ENCODE data around the gene TARP.
"Not testable (repeated sequence)": the region's sequence is repeated elsewhere in the genome, so short reads cannot be mapped to it uniquely, and the experiment has no call there.

TARP gene

DNA sequence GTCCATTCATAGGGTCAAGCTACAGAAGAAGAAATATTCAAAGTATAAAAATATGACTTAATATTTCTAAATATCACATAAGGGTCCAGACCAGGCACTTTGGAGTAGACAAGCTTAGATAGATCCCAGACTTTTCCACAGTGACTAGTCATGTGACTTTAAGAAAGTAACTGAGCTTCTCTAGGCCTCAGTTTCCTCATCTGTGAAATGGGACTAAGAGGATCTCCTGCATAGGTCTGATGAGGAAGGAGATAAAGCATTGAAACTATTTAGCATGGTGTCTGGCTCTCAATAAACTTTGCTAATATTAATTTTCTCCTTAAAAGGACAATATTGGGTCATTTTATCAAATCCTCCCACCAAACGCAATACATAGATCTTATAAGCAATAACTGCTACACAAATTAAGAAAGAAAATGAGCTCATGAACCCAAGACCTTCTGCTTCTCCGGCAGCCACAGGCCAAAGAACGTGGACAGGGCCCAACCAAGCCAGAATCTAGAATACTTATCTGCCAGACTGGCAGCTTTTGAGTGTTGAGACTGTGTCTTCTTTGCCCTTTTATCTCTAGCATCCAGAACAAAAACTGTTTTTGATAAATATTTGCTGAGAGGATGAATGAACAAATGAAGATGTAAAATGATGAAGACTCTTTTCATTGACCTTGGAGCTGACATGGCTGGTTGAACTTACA lies 1.6 kb upstream of the TARP start:
- WGBS = 42% methylated on average over 3 of the region's 3 CpGs
- H3K9me3 ChIP-seq (ENCODE audit: control insufficient read depth in 2 of 2, insufficient read depth in 1 of 2, low read length in 1 of 2) = no peaks in the 10 kb centered on the region
- peak overlapping the region in 1 of 2 donors; percentile 35 for H3K4me3 ChIP-seq (ENCODE audit: low read length in 2 of 2)
- DNase-seq (ENCODE audit: low read depth in 6 of 9, low spot score in 9 of 9) = peak in 1 of 9 donors; percentile 49
- H3K4me1 ChIP-seq (ENCODE audit: control insufficient read depth in 2 of 2, insufficient read depth in 2 of 2, low read length in 2 of 2) = peaks cover 0 to 5% of the 10 kb centered on the region in 2 donors
- peak overlapping the region in 1 of 2 donors; percentile 12 for H3K27ac ChIP-seq (ENCODE audit: low read depth in 1 of 2, low read length in 1 of 2)
- H3K27me3 ChIP-seq (ENCODE audit: control insufficient read depth in 2 of 2, insufficient read depth in 1 of 2, low read length in 1 of 2) = no peaks in the 10 kb centered on the region
- no peaks in the 10 kb centered on the region for H3K36me3 ChIP-seq (ENCODE audit: control insufficient read depth in 2 of 2, insufficient read depth in 2 of 2, low read length in 1 of 2)

DNA sequence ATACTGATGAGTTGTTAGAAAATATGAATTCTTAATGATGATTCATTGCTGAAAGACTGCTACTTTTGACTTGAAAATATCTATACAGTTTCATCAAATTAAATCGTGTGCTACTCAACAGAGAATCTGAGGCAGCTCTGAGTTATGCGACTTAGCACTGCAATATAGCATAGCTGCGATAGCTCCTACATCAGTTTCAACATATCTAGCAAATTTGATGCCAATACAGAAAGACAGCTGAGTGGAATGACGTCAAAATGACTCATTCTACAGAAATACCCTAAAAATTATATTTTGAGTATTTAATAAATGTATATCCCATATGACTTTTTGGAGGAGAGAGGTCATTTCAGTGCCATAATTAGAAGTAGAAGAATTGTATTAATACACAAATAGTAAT lies 1.1 kb upstream of the TARP start:
- H3K4me1 ChIP-seq (ENCODE audit: control insufficient read depth in 2 of 2, insufficient read depth in 2 of 2, low read length in 2 of 2) = peaks cover 0 to 5% of the 10 kb centered on the region in 2 donors
- peak in 2 of 9 donors; percentile 22 to 53 for DNase-seq (ENCODE audit: low read depth in 6 of 9, low spot score in 9 of 9)
- H3K4me3 ChIP-seq (ENCODE audit: low read length in 2 of 2) = peak overlapping the region in 1 of 2 donors; percentile 35
- no peaks in the 10 kb centered on the region for H3K27me3 ChIP-seq (ENCODE audit: control insufficient read depth in 2 of 2, insufficient read depth in 1 of 2, low read length in 1 of 2)
- peak overlapping the region in 1 of 2 donors; percentile 57 for H3K27ac ChIP-seq (ENCODE audit: low read depth in 1 of 2, low read length in 1 of 2)
- no peaks in the 10 kb centered on the region for H3K36me3 ChIP-seq (ENCODE audit: control insufficient read depth in 2 of 2, insufficient read depth in 2 of 2, low read length in 1 of 2)
- 18% methylated on average over 4 of the region's 4 CpGs for WGBS
- H3K9me3 ChIP-seq (ENCODE audit: control insufficient read depth in 2 of 2, insufficient read depth in 1 of 2, low read length in 1 of 2) = no peaks in the 10 kb centered on the region

DNA sequence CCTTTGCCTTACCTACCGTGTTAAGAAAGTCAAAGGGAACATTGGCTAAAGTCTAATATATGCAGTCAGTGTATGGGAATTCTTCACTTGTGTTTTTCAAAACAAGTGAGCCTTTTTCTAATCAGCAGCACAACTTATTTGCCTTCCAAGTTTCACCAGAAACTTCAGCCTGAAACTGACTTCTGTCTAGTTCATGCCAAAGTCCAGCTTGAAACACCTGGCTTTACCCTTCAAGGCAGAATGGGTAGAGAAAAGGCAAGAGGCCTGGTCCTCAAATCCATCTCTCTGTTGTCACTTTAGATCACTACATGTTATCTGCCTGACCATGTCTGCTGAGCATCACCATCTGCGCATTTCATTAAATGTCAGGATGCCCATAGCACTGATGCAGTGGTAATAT lies 3.0 kb downstream of the TARP start:
- H3K36me3 ChIP-seq (ENCODE audit: control insufficient read depth in 2 of 2, insufficient read depth in 2 of 2, low read length in 1 of 2); H3K27me3 ChIP-seq (ENCODE audit: control insufficient read depth in 2 of 2, insufficient read depth in 1 of 2, low read length in 1 of 2); H3K27ac ChIP-seq (ENCODE audit: low read depth in 1 of 2, low read length in 1 of 2); H3K9me3 ChIP-seq (ENCODE audit: control insufficient read depth in 2 of 2, insufficient read depth in 1 of 2, low read length in 1 of 2); H3K4me1 ChIP-seq (ENCODE audit: control insufficient read depth in 2 of 2, insufficient read depth in 2 of 2, low read length in 2 of 2); H3K4me3 ChIP-seq (ENCODE audit: low read length in 2 of 2); DNase-seq (ENCODE audit: low read depth in 6 of 9, low spot score in 9 of 9): not testable (repeated sequence)
- WGBS = 22% methylated on average over 1 of the region's 2 CpGs

DNA sequence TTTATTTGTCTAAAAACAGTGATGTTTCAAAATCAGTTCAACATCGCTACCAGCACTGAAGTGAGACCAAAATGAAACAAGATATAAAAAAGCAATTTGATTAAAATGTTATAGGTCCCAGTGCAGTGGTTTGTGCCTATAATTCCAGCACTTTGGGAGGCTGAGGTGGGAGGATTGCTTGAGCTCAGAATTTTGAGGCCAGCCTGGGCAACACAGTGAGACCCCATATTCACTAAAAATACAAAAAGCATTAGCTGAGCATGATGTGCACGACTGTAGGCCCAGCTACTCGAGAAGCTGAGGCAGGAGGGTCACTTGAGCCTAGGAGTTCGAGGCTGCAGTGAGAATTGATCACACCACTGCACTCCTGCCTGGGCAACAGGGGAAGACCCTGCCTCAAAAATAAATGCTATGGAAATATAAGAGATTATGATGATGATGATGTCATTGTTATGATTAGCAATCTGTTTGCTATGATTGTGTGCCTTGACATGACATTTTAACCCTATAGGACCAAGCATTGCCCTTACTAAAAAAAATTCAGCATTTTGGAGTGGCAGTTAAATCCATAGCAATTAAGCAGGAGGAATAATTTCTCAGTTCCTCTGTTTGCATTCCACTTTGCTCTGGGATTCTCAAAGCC lies 3.6 kb downstream of the TARP start:
- not testable (repeated sequence) for H3K27ac ChIP-seq (ENCODE audit: low read depth in 1 of 2, low read length in 1 of 2); H3K4me1 ChIP-seq (ENCODE audit: control insufficient read depth in 2 of 2, insufficient read depth in 2 of 2, low read length in 2 of 2); H3K9me3 ChIP-seq (ENCODE audit: control insufficient read depth in 2 of 2, insufficient read depth in 1 of 2, low read length in 1 of 2); H3K27me3 ChIP-seq (ENCODE audit: control insufficient read depth in 2 of 2, insufficient read depth in 1 of 2, low read length in 1 of 2); H3K4me3 ChIP-seq (ENCODE audit: low read length in 2 of 2); DNase-seq (ENCODE audit: low read depth in 6 of 9, low spot score in 9 of 9); H3K36me3 ChIP-seq (ENCODE audit: control insufficient read depth in 2 of 2, insufficient read depth in 2 of 2, low read length in 1 of 2)
- 40% methylated on average over 4 of the region's 4 CpGs for WGBS

DNA sequence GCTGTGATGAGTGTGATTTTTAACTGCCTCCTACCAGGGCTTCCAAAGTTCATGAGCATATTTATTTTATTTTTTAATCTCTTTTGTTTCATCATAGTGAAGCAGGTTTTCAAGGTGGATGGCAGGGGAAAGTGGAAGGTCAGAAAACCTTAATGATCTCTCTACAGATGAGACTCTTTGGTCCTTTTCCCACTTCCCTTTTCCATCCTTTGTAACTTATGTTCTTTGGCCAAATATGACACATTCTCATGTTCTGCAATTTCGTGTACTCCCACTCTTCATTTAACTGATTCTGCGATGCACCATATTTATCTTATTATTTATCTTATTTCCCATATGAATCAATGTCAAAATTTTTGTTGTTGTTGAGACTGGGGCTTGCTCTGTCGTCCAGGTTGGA lies 7.5 kb downstream of the TARP start:
- H3K27ac ChIP-seq (ENCODE audit: low read depth in 1 of 2, low read length in 1 of 2); H3K27me3 ChIP-seq (ENCODE audit: control insufficient read depth in 2 of 2, insufficient read depth in 1 of 2, low read length in 1 of 2); H3K36me3 ChIP-seq (ENCODE audit: control insufficient read depth in 2 of 2, insufficient read depth in 2 of 2, low read length in 1 of 2); H3K4me1 ChIP-seq (ENCODE audit: control insufficient read depth in 2 of 2, insufficient read depth in 2 of 2, low read length in 2 of 2); DNase-seq (ENCODE audit: low read depth in 6 of 9, low spot score in 9 of 9); H3K4me3 ChIP-seq (ENCODE audit: low read length in 2 of 2); H3K9me3 ChIP-seq (ENCODE audit: control insufficient read depth in 2 of 2, insufficient read depth in 1 of 2, low read length in 1 of 2): not testable (repeated sequence)
- WGBS = 43% methylated on average over 3 of the region's 3 CpGs

DNA sequence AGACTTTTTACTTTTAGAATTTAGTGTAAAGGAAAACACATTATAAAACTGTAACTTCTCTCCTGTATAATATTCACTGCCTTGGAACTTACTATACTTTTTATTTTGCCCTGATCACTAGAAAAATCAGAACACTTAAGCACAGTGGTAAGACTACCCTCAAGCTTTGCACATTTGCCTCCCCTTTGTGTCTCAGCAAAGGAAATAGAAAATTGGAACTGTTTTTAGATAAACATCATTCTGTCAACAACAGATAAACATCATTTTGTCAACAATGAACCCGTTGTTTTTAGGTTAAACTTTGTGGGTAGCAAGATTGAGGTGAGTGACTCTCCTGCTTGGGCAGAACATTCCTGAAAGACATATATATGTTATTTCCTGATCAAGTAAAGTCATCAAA lies 8.8 kb downstream of the TARP start:
- not testable (repeated sequence) for H3K4me1 ChIP-seq (ENCODE audit: control insufficient read depth in 2 of 2, insufficient read depth in 2 of 2, low read length in 2 of 2); H3K9me3 ChIP-seq (ENCODE audit: control insufficient read depth in 2 of 2, insufficient read depth in 1 of 2, low read length in 1 of 2); H3K4me3 ChIP-seq (ENCODE audit: low read length in 2 of 2); H3K27me3 ChIP-seq (ENCODE audit: control insufficient read depth in 2 of 2, insufficient read depth in 1 of 2, low read length in 1 of 2); H3K36me3 ChIP-seq (ENCODE audit: control insufficient read depth in 2 of 2, insufficient read depth in 2 of 2, low read length in 1 of 2)
- H3K27ac ChIP-seq (ENCODE audit: low read depth in 1 of 2, low read length in 1 of 2) = peak overlapping the region in 1 of 2 donors; percentile 56
- DNase-seq (ENCODE audit: low read depth in 6 of 9, low spot score in 9 of 9) = peak in 1 of 9 donors; percentile 33
- WGBS = 25% methylated on average over 1 of the region's 1 CpG

DNA sequence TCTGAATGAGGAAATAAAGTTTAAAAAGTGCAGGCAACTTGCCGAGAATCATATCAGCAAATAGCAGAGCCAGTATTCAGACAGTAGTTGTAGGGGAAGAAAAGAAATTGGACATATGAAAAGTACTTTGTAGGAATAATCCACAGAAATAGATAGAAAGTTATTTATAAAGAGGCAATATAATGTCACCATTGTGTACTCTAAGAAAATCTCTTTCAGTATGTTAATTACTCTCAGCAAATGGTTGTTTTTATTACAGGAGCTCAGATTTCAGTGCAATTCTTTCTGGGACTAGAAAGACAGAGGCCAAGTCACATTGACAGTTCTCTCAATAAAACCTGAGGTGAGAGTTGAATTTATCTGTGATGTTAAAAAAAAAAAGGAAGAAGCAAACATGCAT lies 10.2 kb downstream of the TARP start:
- 74% methylated on average over 1 of the region's 1 CpG for WGBS
- H3K4me3 ChIP-seq (ENCODE audit: low read length in 2 of 2); H3K9me3 ChIP-seq (ENCODE audit: control insufficient read depth in 2 of 2, insufficient read depth in 1 of 2, low read length in 1 of 2); DNase-seq (ENCODE audit: low read depth in 6 of 9, low spot score in 9 of 9); H3K4me1 ChIP-seq (ENCODE audit: control insufficient read depth in 2 of 2, insufficient read depth in 2 of 2, low read length in 2 of 2); H3K27ac ChIP-seq (ENCODE audit: low read depth in 1 of 2, low read length in 1 of 2); H3K36me3 ChIP-seq (ENCODE audit: control insufficient read depth in 2 of 2, insufficient read depth in 2 of 2, low read length in 1 of 2); H3K27me3 ChIP-seq (ENCODE audit: control insufficient read depth in 2 of 2, insufficient read depth in 1 of 2, low read length in 1 of 2): not testable (repeated sequence)

DNA sequence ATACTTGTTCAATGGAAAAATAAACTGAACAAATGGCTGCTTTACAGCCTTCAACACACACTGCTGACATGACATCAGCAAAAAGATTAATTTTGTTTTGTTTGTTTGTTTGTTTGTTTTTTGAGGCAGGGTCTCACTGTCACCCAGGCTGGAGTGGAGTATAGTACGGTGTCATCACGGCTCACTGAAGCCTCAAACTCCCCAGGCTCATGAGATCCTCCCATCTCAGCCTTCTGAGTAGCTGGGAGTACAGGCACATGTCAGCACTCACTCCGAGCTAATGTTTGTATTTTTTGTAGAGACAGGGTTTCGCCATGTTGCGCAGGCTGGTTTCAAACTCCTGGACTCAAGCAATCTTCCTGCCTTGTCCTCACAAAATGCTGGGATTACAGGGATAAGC lies 10.9 kb downstream of the TARP start:
- no peak overlapping the region for H3K27ac ChIP-seq (ENCODE audit: low read depth in 1 of 2, low read length in 1 of 2)

DNA sequence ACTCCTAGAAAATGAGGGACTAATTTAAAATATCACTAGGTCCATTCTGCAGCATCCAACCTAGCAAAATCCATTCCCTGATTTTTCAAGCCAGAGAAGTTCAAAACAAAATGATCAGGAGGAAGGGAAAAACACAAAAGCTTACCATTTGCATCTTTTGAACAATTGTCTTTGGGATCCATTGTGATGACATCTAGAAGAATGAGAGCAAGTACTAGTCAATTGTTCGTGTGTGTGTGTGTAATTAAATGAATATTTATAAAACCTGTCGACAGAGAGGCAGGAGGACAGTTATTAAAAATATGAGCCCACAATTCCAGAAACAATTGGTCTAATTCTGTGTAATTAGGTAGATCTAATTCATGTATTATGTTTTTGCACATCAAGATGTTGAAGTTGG lies 11.4 kb downstream of the TARP start:
- not testable (repeated sequence) for H3K36me3 ChIP-seq (ENCODE audit: control insufficient read depth in 2 of 2, insufficient read depth in 2 of 2, low read length in 1 of 2); H3K4me1 ChIP-seq (ENCODE audit: control insufficient read depth in 2 of 2, insufficient read depth in 2 of 2, low read length in 2 of 2); H3K27ac ChIP-seq (ENCODE audit: low read depth in 1 of 2, low read length in 1 of 2); DNase-seq (ENCODE audit: low read depth in 6 of 9, low spot score in 9 of 9); H3K9me3 ChIP-seq (ENCODE audit: control insufficient read depth in 2 of 2, insufficient read depth in 1 of 2, low read length in 1 of 2); H3K27me3 ChIP-seq (ENCODE audit: control insufficient read depth in 2 of 2, insufficient read depth in 1 of 2, low read length in 1 of 2); H3K4me3 ChIP-seq (ENCODE audit: low read length in 2 of 2)
- WGBS = 78% methylated on average over 2 of the region's 2 CpGs

More for the DNA sequence above, 10.9 kb downstream of the TARP start:
- peaks cover 0 to 5% of the 10 kb centered on the region in 2 donors for H3K4me1 ChIP-seq (ENCODE audit: control insufficient read depth in 2 of 2, insufficient read depth in 2 of 2, low read length in 2 of 2)
- no peaks in the 10 kb centered on the region for H3K9me3 ChIP-seq (ENCODE audit: control insufficient read depth in 2 of 2, insufficient read depth in 1 of 2, low read length in 1 of 2)
- WGBS = 74% methylated on average over 5 of the region's 5 CpGs
- no peak for DNase-seq (ENCODE audit: low read depth in 6 of 9, low spot score in 9 of 9)
- no peaks in the 10 kb centered on the region for H3K27me3 ChIP-seq (ENCODE audit: control insufficient read depth in 2 of 2, insufficient read depth in 1 of 2, low read length in 1 of 2)
- peaks cover 0 to 6% of the 10 kb centered on the region in 2 donors for H3K36me3 ChIP-seq (ENCODE audit: control insufficient read depth in 2 of 2, insufficient read depth in 2 of 2, low read length in 1 of 2)
- no peak overlapping the region for H3K4me3 ChIP-seq (ENCODE audit: low read length in 2 of 2)

All from thymus (tissue), 11 donors.